H1 (cell line): Measurements from ENCODE around the gene TSPAN33. TPM values are rescaled to one million over a fixed set of nuclear protein-coding genes. Genes with fewer than 3 reads are reported as not detected.

Experiments used
- CTCF ChIA-PET: fragments of 300-600 bp; sonication (Branson Sonifier 250); formaldehyde crosslinking; loops from one replicate; lab custom pipeline; 2021; ENCODE audit not compliant: partially characterized antibody; lab: Charles Lee
- POLR2A ChIA-PET: fragments of 300-600 bp; sonication (Branson Sonifier 250); formaldehyde crosslinking; loops from one replicate; lab custom pipeline; 2021; ENCODE audit warnings: inconsistent platforms; ENCODE audit not compliant: partially characterized antibody; lab: Charles Lee
- DNase-seq, 2 experiments: peaks; one replicate each; pipeline versions ENCODE4 v3.0.0 to v3.0.0-alpha.2; 2010 to 2022; ENCODE audit warnings: low spot score in 2 of 2, low read depth in 1 of 2, mixed read lengths in 1 of 2
- FAIRE-seq: peaks from 2 replicates; lab custom pipeline; 2011; peaks lifted over from hg19 to GRCh38; lab: Jason Lieb, UNC
- H2AFZ ChIP-seq: 2 replicates; pipeline ENCODE4 v1.8.1; 2012; ENCODE audit warnings: low read length, inconsistent platforms
- H2AK5ac ChIP-seq: 2 replicates; pipeline ENCODE4 v1.6.1; 2013; ENCODE audit warnings: low read depth, low read length
- H2BK120ac ChIP-seq: replicated peaks from 2 replicates; pipeline ENCODE3; 2013; ENCODE audit warnings: low read depth, low read length, inconsistent platforms
- H2BK12ac ChIP-seq: 2 replicates; pipeline ENCODE4 v1.6.1; 2013; ENCODE audit warnings: low read depth, low read length
- H2BK15ac ChIP-seq: 2 replicates; pipeline ENCODE4 v1.6.1; 2013; ENCODE audit warnings: low read length
- H2BK20ac ChIP-seq: 2 replicates; pipeline ENCODE4 v1.6.1; 2013; ENCODE audit warnings: low read length
- H2BK5ac ChIP-seq: 2 replicates; pipeline ENCODE4 v1.6.1; 2013; ENCODE audit warnings: low read depth, low read length
- H3K14ac ChIP-seq: 2 replicates; pipeline ENCODE4 v1.6.1; 2013; ENCODE audit warnings: inconsistent platforms; ENCODE audit not compliant: insufficient read length
- H3K18ac ChIP-seq: 2 replicates; pipeline ENCODE4 v1.6.1; 2013; ENCODE audit warnings: low read length; ENCODE audit errors: extremely low read depth
- H3K23ac ChIP-seq: 2 replicates; pipeline ENCODE4 v1.6.1; 2013; ENCODE audit warnings: inconsistent platforms; ENCODE audit not compliant: insufficient read length
- H3K23me2 ChIP-seq: 2 replicates; pipeline ENCODE4 v1.6.1; 2013; ENCODE audit warnings: low read depth, low read length
- H3K27ac ChIP-seq: 2 replicates; pipeline ENCODE4 v1.6.1; 2011; ENCODE audit warnings: low read depth, low read length, inconsistent platforms
- H3K27me3 ChIP-seq, 4 experiments: replicated peaks in 1 of 4; 1 replicate in 1 of 4; 2 replicates in 3 of 4; pipeline versions ENCODE4 v1.6.1 to v1.8.1; 2011 to 2013; ENCODE audit warnings: low read length in 3 of 4, mild to moderate bottlenecking in 3 of 4, inconsistent platforms in 2 of 4, mixed read lengths in 2 of 4, moderate library complexity in 1 of 4; ENCODE audit not compliant: control insufficient read depth in 3 of 4, insufficient read depth in 3 of 4; ENCODE audit errors: extremely low read depth in 1 of 4
- H3K36me3 ChIP-seq, 4 experiments: 2 replicates each; pipeline versions ENCODE4 v1.6.1 to v1.8.1; 2011 to 2013; ENCODE audit warnings: mild to moderate bottlenecking in 4 of 4, low read length in 3 of 4, moderate library complexity in 2 of 4, control low read depth in 1 of 4, inconsistent platforms in 1 of 4; ENCODE audit not compliant: insufficient read depth in 4 of 4, control insufficient read depth in 2 of 4
- H3K4ac ChIP-seq: replicated peaks from 2 replicates; pipeline ENCODE3; 2013; ENCODE audit warnings: low read length, low read depth, mixed read lengths, inconsistent platforms; ENCODE audit not compliant: insufficient read length
- H3K4me1 ChIP-seq, 4 experiments: replicated peaks in 1 of 4; 1 replicate in 1 of 4; 2 replicates in 3 of 4; pipeline versions ENCODE4 v1.6.1 to v1.8.1; 2011 to 2013; ENCODE audit warnings: low read length in 3 of 4, inconsistent platforms in 2 of 4, mixed read lengths in 1 of 4; ENCODE audit not compliant: insufficient read depth in 4 of 4, control insufficient read depth in 3 of 4
- H3K4me2 ChIP-seq, 2 experiments: 2 replicates each; pipeline versions ENCODE4 v1.6.1 to v1.8.1; 2011 to 2013; ENCODE audit warnings: low read depth in 2 of 2, low read length in 2 of 2, control low read depth in 1 of 2, inconsistent platforms in 1 of 2, mild to moderate bottlenecking in 1 of 2; ENCODE audit not compliant: insufficient read depth in 1 of 2
- H3K4me3 ChIP-seq, 4 experiments: fragments of 200-600, 300-600 bp in 1 of 4; sonication (generic), shearing (Covaris generic), sonication (Bioruptor Twin) in 1 of 4; 2 replicates each; pipeline versions ENCODE4 v1.5.1 to v1.8.1; 2011 to 2016; ENCODE audit warnings: low read length in 4 of 4, low read depth in 3 of 4, control low read depth in 2 of 4, inconsistent platforms in 2 of 4, mild to moderate bottlenecking in 2 of 4, mixed read lengths in 1 of 4, moderate library complexity in 1 of 4; ENCODE audit not compliant: insufficient read depth in 2 of 4; ENCODE audit errors: extremely low read depth in 1 of 4
- H3K56ac ChIP-seq: replicated peaks from 2 replicates; pipeline ENCODE3; 2013; ENCODE audit warnings: low read depth, mild to moderate bottlenecking, mixed read lengths, low read length, inconsistent platforms; ENCODE audit not compliant: insufficient read length
- H3K79me1 ChIP-seq: 2 replicates; pipeline ENCODE4 v1.6.1; 2013; ENCODE audit warnings: low read depth, low read length, control low read depth
- H3K79me2 ChIP-seq, 2 experiments: 2 replicates each; pipeline versions ENCODE4 v1.6.1 to v1.8.1; 2012 to 2013; ENCODE audit warnings: low read length in 2 of 2, mild to moderate bottlenecking in 2 of 2, inconsistent platforms in 1 of 2; ENCODE audit not compliant: insufficient read depth in 2 of 2, control insufficient read depth in 1 of 2
- H3K9ac ChIP-seq, 4 experiments: replicated peaks in 1 of 4; 1 replicate in 1 of 4; 2 replicates in 3 of 4; pipeline versions ENCODE4 v1.6.1 to v1.8.1; 2011 to 2013; ENCODE audit warnings: low read depth in 3 of 4, low read length in 3 of 4, control low read depth in 2 of 4, mild to moderate bottlenecking in 2 of 4, moderate library complexity in 2 of 4, inconsistent platforms in 1 of 4; ENCODE audit errors: extremely low read depth in 1 of 4
- H3K9me3 ChIP-seq, 2 experiments: 2 replicates each; pipeline versions ENCODE4 v1.6.1 to v1.8.1; 2012 to 2013; ENCODE audit warnings: mild to moderate bottlenecking in 2 of 2, moderate library complexity in 2 of 2, control low read depth in 1 of 2, inconsistent platforms in 1 of 2, low read depth in 1 of 2, low read length in 1 of 2, mixed read lengths in 1 of 2; ENCODE audit not compliant: insufficient read depth in 2 of 2
- H4K20me1 ChIP-seq, 2 experiments: replicated peaks in 1 of 2; 2 replicates each; pipeline versions ENCODE3 to v1.8.1; 2011 to 2013; ENCODE audit warnings: inconsistent platforms in 2 of 2, low read length in 2 of 2, mild to moderate bottlenecking in 1 of 2; ENCODE audit not compliant: insufficient read depth in 2 of 2, control insufficient read depth in 1 of 2
- H4K5ac ChIP-seq: 2 replicates; pipeline ENCODE4 v1.6.1; 2013; ENCODE audit warnings: low read length, low read depth, mixed read lengths, inconsistent platforms; ENCODE audit not compliant: insufficient read length
- H4K8ac ChIP-seq: 2 replicates; pipeline ENCODE4 v1.8.0; 2013; ENCODE audit warnings: mild to moderate bottlenecking, moderate library complexity, low read length, inconsistent platforms; ENCODE audit not compliant: insufficient read depth; ENCODE audit errors: extremely low read depth
- H4K91ac ChIP-seq: replicated peaks from 2 replicates; pipeline ENCODE3; 2013; ENCODE audit warnings: low read length, mixed read lengths, inconsistent platforms; ENCODE audit not compliant: insufficient read length
- EZH2 ChIP-seq: fragments of 200-600 bp; sonication (generic); IDR thresholded peaks from 2 replicates; pipeline ENCODE4 v1.7.1; 2012; ENCODE audit warnings: low read depth, mild to moderate bottlenecking, moderate library complexity, low read length, inconsistent platforms; ENCODE audit not compliant: severe bottlenecking
- FOSL1 ChIP-seq: IDR thresholded peaks from 2 replicates; pipeline ENCODE4 v1.6.1; 2011; ENCODE audit warnings: mild to moderate bottlenecking, low read depth, low read length, moderate library complexity; ENCODE audit not compliant: insufficient read depth
- HDAC6 ChIP-seq: IDR thresholded peaks from one replicate; pipeline ENCODE4 v1.7.1; 2012; ENCODE audit warnings: low read depth, mild to moderate bottlenecking, inconsistent platforms, low read length, moderate library complexity
- KDM5A ChIP-seq: fragments of 200-600 bp; IDR thresholded peaks from 2 replicates; pipeline ENCODE4 v1.7.1; 2012; ENCODE audit warnings: mild to moderate bottlenecking, low read length, inconsistent platforms, mixed read lengths
- POLR2AphosphoS5 ChIP-seq: IDR thresholded peaks from 2 replicates; pipeline ENCODE4 v1.6.1; 2011; ENCODE audit warnings: low read depth, low read length
- RBBP5 ChIP-seq: IDR thresholded peaks from 2 replicates; pipeline ENCODE4 v1.7.1; 2012; ENCODE audit warnings: low read depth, mild to moderate bottlenecking, inconsistent platforms, low read length, moderate library complexity, borderline replicate concordance
- SAP30 ChIP-seq: fragments of 300-600 bp; sonication (generic); IDR thresholded peaks from 2 replicates; pipeline ENCODE4 v1.7.1; 2012; ENCODE audit warnings: low read length, moderate library complexity, mild to moderate bottlenecking, inconsistent platforms; ENCODE audit not compliant: insufficient read depth, insufficient replicate concordance
- SIN3A ChIP-seq, 2 experiments: IDR thresholded peaks in 1 of 2; conservative IDR thresholded peaks in 1 of 2; 2 replicates each; pipeline ENCODE4 v1.6.1; 2011 to 2012; ENCODE audit warnings: low read length in 2 of 2, improper control_type of control experiment in 1 of 2, low read depth in 1 of 2, mild to moderate bottlenecking in 1 of 2
- SP4 ChIP-seq: IDR thresholded peaks from 2 replicates; pipeline ENCODE4 v1.6.1; 2012; ENCODE audit warnings: low read length, inconsistent platforms
- TAF1 ChIP-seq: IDR thresholded peaks from 2 replicates; pipeline ENCODE4 v1.6.1; 2011; ENCODE audit warnings: mild to moderate bottlenecking, low read depth, low read length
- TAF7 ChIP-seq: optimal IDR thresholded peaks from 2 replicates; pipeline ENCODE3; 2011; ENCODE audit warnings: low read depth, mild to moderate bottlenecking, inconsistent platforms, low read length, moderate library complexity, borderline replicate concordance
- WGBS, 2 experiments: shearing (Covaris generic) in 1 of 2; methylation state at CpG; one replicate each; pipeline versions ENCODE4 v1.1.6 to v1.1.7; 2013 to 2015; ENCODE audit warnings: low lambda C conversion rate in 2 of 2, mixed read lengths in 2 of 2, inconsistent platforms in 1 of 2, low coverage in 1 of 2, missing lambda C conversion rate in 1 of 2; ENCODE audit not compliant: insufficient replicate concordance in 2 of 2, insufficient coverage in 1 of 2, insufficient read length in 1 of 2; ENCODE audit errors: extremely low coverage in 1 of 2, missing lambda C conversion rate in 1 of 2; 5-methylcytosine and 5-hydroxymethylcytosine counted together
- polyA plus RNA-seq, 7 experiments: library from polyadenylated mRNA; depleted of rRNA in 3 of 7; stranded (reverse) in 5 of 7; unstranded in 2 of 7; fragments of >200 nt in 5 of 7; fragments of 200-250 nt in 2 of 7; gene quantifications; 1 replicate in 5 of 7; 2 replicates in 1 of 7; 4 replicates in 1 of 7; pipeline versions ENCODE4 v1.2.1 to v1.2.3, GENCODE V29; 2011 to 2013; ENCODE audit warnings: missing spikeins in 2 of 7, mixed read lengths in 2 of 7
- total RNA-seq: library from RNA; stranded (reverse); fragmentation: NEBNext Ultra II Directional; extraction: Animal tissue kit (Norgen Biotek cat#: 25700); gene quantifications from 2 replicates; pipeline ENCODE4 v1.2.1, GENCODE V29; 2021

The TSPAN33 gene
- total and polyA plus RNA-seq, 2 of the 8 experiments (the other 6 are each of a cell fraction or from before 2014, with no cell fraction given), result 42.8 to 47.1 TPM

DNA sequence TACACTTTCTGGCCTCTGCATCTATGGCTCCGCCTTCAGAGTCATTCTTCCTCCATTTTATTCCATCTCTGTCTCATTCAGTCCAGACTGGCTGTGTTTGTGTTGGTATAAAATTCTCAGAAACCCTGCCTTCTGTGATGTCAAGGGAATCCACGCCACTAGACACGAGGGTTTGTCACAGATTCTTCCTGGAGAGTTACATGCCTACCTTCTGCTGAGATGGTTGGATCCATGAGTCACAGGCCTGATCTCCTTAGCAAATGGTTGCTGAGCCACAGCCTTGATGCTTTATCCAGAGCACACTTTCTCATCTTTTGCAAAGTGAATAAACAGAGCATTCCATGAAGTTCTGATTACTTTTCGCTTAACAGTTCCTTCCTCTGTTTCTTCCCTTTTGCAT is 35.9 kb upstream of the TSPAN33 start:
- no peak overlapping the region for H3K4me3 ChIP-seq
- H2BK15ac ChIP-seq, result no peak overlapping the region
- H4K8ac ChIP-seq, result no peak overlapping the region
- H3K4ac ChIP-seq, result no peak overlapping the region
- POLR2A ChIA-PET, result no interaction called here
- H3K27me3 ChIP-seq, result no peaks in the 10 kb centered on the region
- no peaks in the 10 kb centered on the region for H3K9me3 ChIP-seq
- no peak overlapping the region for H3K14ac ChIP-seq
- H2BK12ac ChIP-seq, result no peak overlapping the region
- no peak for FAIRE-seq
- no peak overlapping the region for H4K91ac ChIP-seq
- H3K27ac ChIP-seq, result no peak overlapping the region
- 80% methylated on average over 4 of the region's 4 CpGs; no CpG with 5 or more reads in 1 of the 2 experiments for WGBS, 2 experiments
- no peak overlapping the region for H3K18ac ChIP-seq
- CTCF ChIA-PET, result no interaction called here
- no peak overlapping the region for H4K5ac ChIP-seq
- no peaks in the 10 kb centered on the region for H3K36me3 ChIP-seq
- no peak overlapping the region for H3K56ac ChIP-seq
- no peaks in the 10 kb centered on the region for H3K79me1 ChIP-seq
- peaks cover 4 to 11% (median 5%) of the 10 kb centered on the region in 4 experiments; a peak in 6 of 7 replicates for H3K4me1 ChIP-seq
- no peak overlapping the region for H3K23ac ChIP-seq
- no peak overlapping the region for H2BK120ac ChIP-seq
- no peaks in the 10 kb centered on the region for H4K20me1 ChIP-seq
- H2AK5ac ChIP-seq, result no peak overlapping the region
- H3K9ac ChIP-seq, result no peak overlapping the region
- no peak overlapping the region for H2BK20ac ChIP-seq
- no peaks in the 10 kb centered on the region for H3K79me2 ChIP-seq
- H3K4me2 ChIP-seq, result no peak overlapping the region
- H3K23me2 ChIP-seq, result no peaks in the 10 kb centered on the region
- DNase-seq, result no peak
- no peak overlapping the region for H2BK5ac ChIP-seq
- H2AFZ ChIP-seq, result no peak overlapping the region
- no peak for TF ChIP-seq TAF1
- no peak for TF ChIP-seq RBBP5
- TF ChIP-seq POLR2AphosphoS5, result no peak
- no peak for TF ChIP-seq FOSL1
- TF ChIP-seq TAF7, result no peak
- no peak for TF ChIP-seq HDAC6
- TF ChIP-seq SP4, result no peak
- no peak for TF ChIP-seq KDM5A
- no peak for TF ChIP-seq EZH2
- no peak for TF ChIP-seq SAP30
- TF ChIP-seq SIN3A (conservative IDR thresholded peaks at IDR 0.05 in 1 of 2, IDR thresholded peaks at IDR 0.05 in 1 of 2; ENCODE audit: low read depth in 1 of 2, low read length in 2 of 2), result no peak
